ENCODE data around the gene KCNJ5.

KCNJ5 gene

DNA sequence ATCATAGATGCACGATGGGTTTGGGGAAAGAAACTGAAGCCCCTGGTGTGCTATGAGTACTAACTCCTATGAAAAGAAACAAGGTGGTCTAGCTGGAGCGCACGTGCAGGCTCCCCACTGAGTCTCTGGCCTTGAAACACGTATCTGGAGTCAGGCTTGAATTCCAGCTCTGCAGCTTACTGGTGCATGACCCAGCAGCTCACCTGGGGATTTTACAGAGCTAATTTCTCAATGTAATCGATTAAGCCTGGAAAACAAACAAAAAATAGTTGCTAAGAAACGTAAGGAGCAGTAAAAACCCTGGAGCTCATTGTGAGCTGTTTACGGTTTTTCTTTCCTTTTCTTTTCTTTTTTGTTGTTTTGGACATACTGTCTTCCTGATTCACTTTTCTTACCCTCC, 36.3 kb upstream of the KCNJ5 start:
- Histone ChIP-seq H3K27me3 (ENCODE audit: low read depth, low read length) (peaks cover 5% of the 10 kb centered on the region; the same call in 1 of the 2 replicates), H3K9me3 (ENCODE audit: insufficient read depth, low read length) (no peaks in the 10 kb centered on the region), H3K36me3 (replicated peaks; ENCODE audit: low read depth, low read length) (no peaks in the 10 kb centered on the region), H4K20me1 (ENCODE audit: insufficient read depth, low read length) (no peaks in the 10 kb centered on the region), H3K9ac (ENCODE audit: low read length) (no peak overlapping the region), H2AFZ (ENCODE audit: low read depth, low read length) (no peak overlapping the region), H3K4me1 (ENCODE audit: low read length) (no peaks in the 10 kb centered on the region), H3K79me2 (ENCODE audit: low read length) (no peaks in the 10 kb centered on the region), H3K4me2 (ENCODE audit: low read length) (no peak overlapping the region), H3K27ac (ENCODE audit: low read length) (no peak overlapping the region), H3K4me3 (ENCODE audit: low read length) (no peak overlapping the region)
- no peak for TF ChIP-seq CTCF (IDR thresholded peaks at IDR 0.05; ENCODE audit: low read depth, low read length)
- no peak for TF ChIP-seq EZH2phosphoT487 (IDR thresholded peaks at IDR 0.05; ENCODE audit: low read depth)

DNA sequence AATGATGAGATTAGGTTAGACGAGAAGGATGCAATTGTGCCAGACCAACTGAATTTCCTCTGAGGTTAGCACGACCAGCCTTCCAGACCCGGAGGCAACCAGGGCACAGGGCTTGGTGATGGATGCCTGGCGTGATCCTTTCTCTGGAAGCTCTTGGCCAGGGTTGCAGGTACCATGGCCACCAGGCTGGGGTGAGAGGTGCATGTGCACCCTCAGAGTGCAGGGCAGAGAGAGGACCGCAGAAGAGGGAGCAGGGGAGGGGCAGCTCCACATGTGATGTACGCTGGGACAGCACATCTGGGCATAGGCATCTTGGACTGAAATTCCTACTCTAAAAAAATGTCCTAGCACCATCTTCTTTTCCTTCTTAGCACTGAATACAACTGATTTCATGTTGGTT, 34.9 kb upstream of the KCNJ5 start:
- peaks cover 3% of the 10 kb centered on the region; the same call in 1 of the 2 replicates for H3K4me1 ChIP-seq (ENCODE audit: low read length)
- no peak overlapping the region for H3K4me2 ChIP-seq (ENCODE audit: low read length)
- H4K20me1 ChIP-seq (ENCODE audit: insufficient read depth, low read length), result no peaks in the 10 kb centered on the region
- H3K79me2 ChIP-seq (ENCODE audit: low read length), result no peaks in the 10 kb centered on the region
- no peaks in the 10 kb centered on the region for H3K9me3 ChIP-seq (ENCODE audit: insufficient read depth, low read length)
- peaks cover 5% of the 10 kb centered on the region; the same call in 1 of the 2 replicates for H3K27me3 ChIP-seq (ENCODE audit: low read depth, low read length)
- no peak overlapping the region for H2AFZ ChIP-seq (ENCODE audit: low read depth, low read length)
- H3K9ac ChIP-seq (ENCODE audit: low read length), result no peak overlapping the region
- H3K27ac ChIP-seq (ENCODE audit: low read length), result no peak overlapping the region
- H3K4me3 ChIP-seq (ENCODE audit: low read length), result no peak overlapping the region
- no peaks in the 10 kb centered on the region for H3K36me3 ChIP-seq (replicated peaks; ENCODE audit: low read depth, low read length)
- TF ChIP-seq EZH2phosphoT487 (IDR thresholded peaks at IDR 0.05; ENCODE audit: low read depth), result no peak
- no peak for TF ChIP-seq CTCF (IDR thresholded peaks at IDR 0.05; ENCODE audit: low read depth, low read length)

DNA sequence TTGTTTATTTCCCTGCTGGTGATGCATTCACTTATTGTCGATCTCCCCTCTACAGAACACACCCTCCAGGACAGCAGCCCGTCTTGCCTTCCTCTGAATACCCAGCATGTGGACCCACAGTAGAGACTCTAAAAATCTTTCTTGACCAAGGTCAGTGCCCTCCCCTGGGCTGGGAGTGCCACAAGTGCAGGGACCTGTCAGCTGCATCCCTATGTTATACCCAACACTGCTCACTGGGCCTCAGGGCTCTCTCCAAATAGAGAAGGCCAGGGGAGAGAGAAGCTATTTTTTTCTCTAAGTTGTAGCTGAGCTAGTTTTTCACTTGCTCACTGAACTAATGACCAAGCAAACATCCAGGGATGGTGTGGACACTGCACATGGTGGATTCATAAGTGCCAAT, 33.8 kb upstream of the KCNJ5 start:
- no peak overlapping the region for H3K9ac ChIP-seq (ENCODE audit: low read length)
- H3K4me3 ChIP-seq (ENCODE audit: low read length), result no peak overlapping the region
- no peaks in the 10 kb centered on the region for H4K20me1 ChIP-seq (ENCODE audit: insufficient read depth, low read length)
- no peaks in the 10 kb centered on the region for H3K36me3 ChIP-seq (replicated peaks; ENCODE audit: low read depth, low read length)
- no peak overlapping the region for H3K4me2 ChIP-seq (ENCODE audit: low read length)
- peaks cover 5% of the 10 kb centered on the region; the same call in 1 of the 2 replicates for H3K27me3 ChIP-seq (ENCODE audit: low read depth, low read length)
- no peaks in the 10 kb centered on the region for H3K79me2 ChIP-seq (ENCODE audit: low read length)
- peaks cover 3% of the 10 kb centered on the region; the same call in 1 of the 2 replicates for H3K4me1 ChIP-seq (ENCODE audit: low read length)
- no peak for TF ChIP-seq EZH2phosphoT487 (IDR thresholded peaks at IDR 0.05; ENCODE audit: low read depth)
- no peak for TF ChIP-seq CTCF (IDR thresholded peaks at IDR 0.05; ENCODE audit: low read depth, low read length)
- H3K27ac ChIP-seq (ENCODE audit: low read length), result no peak overlapping the region
- no peak overlapping the region for H2AFZ ChIP-seq (ENCODE audit: low read depth, low read length)
- H3K9me3 ChIP-seq (ENCODE audit: insufficient read depth, low read length), result no peaks in the 10 kb centered on the region

GRCh38 chr11:128859563-128860441, 31.4 kb upstream of the KCNJ5 start:
- H3K36me3 ChIP-seq (replicated peaks; ENCODE audit: low read depth, low read length), result no peaks in the 10 kb centered on the region
- peaks cover 3% of the 10 kb centered on the region; the same call in 1 of the 2 replicates for H3K4me1 ChIP-seq (ENCODE audit: low read length)
- peak overlapping the region; percentile 22; the same call in 1 of the 2 replicates for H3K9ac ChIP-seq (ENCODE audit: low read length)
- H3K4me3 ChIP-seq (ENCODE audit: low read length), result peak overlapping the region; percentile 34
- no peaks in the 10 kb centered on the region for H4K20me1 ChIP-seq (ENCODE audit: insufficient read depth, low read length)
- no peaks in the 10 kb centered on the region for H3K9me3 ChIP-seq (ENCODE audit: insufficient read depth, low read length)
- no peak overlapping the region for H3K27ac ChIP-seq (ENCODE audit: low read length)
- H2AFZ ChIP-seq (ENCODE audit: low read depth, low read length), result peak overlapping the region; percentile 73
- no peak for TF ChIP-seq EZH2phosphoT487 (IDR thresholded peaks at IDR 0.05; ENCODE audit: low read depth)
- peak; percentile 93 for TF ChIP-seq CTCF (IDR thresholded peaks at IDR 0.05; ENCODE audit: low read depth, low read length)
- H3K27me3 ChIP-seq (ENCODE audit: low read depth, low read length), result peaks cover 16% of the 10 kb centered on the region
- H3K4me2 ChIP-seq (ENCODE audit: low read length), result peak overlapping the region; percentile 61
- no peaks in the 10 kb centered on the region for H3K79me2 ChIP-seq (ENCODE audit: low read length)
